ENCODE data around the gene DGKZ.
A peak's percentile ranks its signal among the peaks of the same experiment; 100 is the strongest.

DNA sequence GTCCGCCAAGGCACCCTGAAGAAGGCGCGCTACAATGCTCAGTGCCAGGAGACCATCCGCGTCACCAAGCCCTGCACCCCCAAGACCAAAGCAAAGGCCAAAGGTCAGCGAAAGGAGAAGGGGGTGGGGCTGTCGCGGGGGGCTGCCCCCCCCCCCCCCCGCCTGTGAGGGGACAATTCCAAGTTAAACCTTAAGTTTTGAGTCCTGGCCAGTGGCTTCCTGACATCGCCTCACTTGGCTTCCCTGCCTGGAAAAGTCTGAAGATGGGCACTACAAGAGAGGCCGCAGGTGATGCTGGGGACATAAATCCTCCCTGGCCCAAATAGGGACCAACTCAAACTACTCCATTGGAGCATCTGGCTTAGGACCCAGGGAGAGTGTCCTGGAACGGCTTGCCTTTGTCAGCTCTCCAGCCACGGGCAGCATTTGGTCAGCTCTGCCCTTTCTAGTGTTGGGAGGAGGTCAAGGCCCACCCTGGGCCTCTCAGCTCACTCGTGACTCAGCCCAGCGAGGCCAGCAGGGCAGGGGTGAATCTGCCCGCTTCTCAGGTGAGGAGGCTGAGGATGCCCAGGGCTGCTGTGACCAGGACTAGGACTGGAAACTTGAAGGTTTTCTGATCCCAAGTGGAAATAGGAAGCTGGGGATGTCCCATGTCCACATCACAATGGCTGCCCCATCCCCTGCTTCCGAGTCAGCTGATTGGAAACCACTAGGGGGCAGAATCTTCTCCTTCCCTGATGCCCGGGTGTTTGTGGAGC, 35.6 kb downstream of the DGKZ start:
- no peak for TF ChIP-seq POLR2A (IDR thresholded peaks at IDR 0.05)
- TF ChIP-seq, protein P1, sequence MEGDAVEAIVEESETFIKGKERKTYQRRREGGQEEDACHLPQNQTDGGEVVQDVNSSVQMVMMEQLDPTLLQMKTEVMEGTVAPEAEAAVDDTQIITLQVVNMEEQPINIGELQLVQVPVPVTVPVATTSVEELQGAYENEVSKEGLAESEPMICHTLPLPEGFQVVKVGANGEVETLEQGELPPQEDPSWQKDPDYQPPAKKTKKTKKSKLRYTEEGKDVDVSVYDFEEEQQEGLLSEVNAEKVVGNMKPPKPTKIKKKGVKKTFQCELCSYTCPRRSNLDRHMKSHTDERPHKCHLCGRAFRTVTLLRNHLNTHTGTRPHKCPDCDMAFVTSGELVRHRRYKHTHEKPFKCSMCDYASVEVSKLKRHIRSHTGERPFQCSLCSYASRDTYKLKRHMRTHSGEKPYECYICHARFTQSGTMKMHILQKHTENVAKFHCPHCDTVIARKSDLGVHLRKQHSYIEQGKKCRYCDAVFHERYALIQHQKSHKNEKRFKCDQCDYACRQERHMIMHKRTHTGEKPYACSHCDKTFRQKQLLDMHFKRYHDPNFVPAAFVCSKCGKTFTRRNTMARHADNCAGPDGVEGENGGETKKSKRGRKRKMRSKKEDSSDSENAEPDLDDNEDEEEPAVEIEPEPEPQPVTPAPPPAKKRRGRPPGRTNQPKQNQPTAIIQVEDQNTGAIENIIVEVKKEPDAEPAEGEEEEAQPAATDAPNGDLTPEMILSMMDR (IDR thresholded peaks at IDR 0.05 in 8 of 11, conservative IDR thresholded peaks at IDR 0.05 in 3 of 11), result peak in 8 of 11 experiments; percentile 20 to 64 (median 46)
- TF ChIP-seq POLR2AphosphoS5 (IDR thresholded peaks at IDR 0.05), result no peak
